Uterus (tissue), 2 donors: ENCODE data around the gene INHA.

Experiments
- CTCF ChIP-seq, 4 experiments: fragments of 200-600 bp in 2 of 4; fragments of 450-650 bp in 2 of 4; sonication (generic) in 2 of 4; IDR thresholded peaks; one replicate each; pipeline ENCODE4 v1.5.1; 2016 to 2019; ENCODE audit warnings: antibody characterized with exemption in 4 of 4, mild to moderate bottlenecking in 2 of 4, moderate library complexity in 1 of 4
- POLR2A ChIP-seq, 2 donors: fragments of 450-650 bp; IDR thresholded peaks; one replicate each; pipeline ENCODE4 v1.6.1; 2016; ENCODE audit warnings: antibody characterized with exemption in 2 of 2, mild to moderate bottlenecking in 1 of 2, moderate library complexity in 1 of 2

GRCh38 chr2:219555956-219556355, 16.2 kb upstream of the INHA start:
- TF ChIP-seq POLR2A (IDR thresholded peaks at IDR 0.05), result no peak
- TF ChIP-seq CTCF (IDR thresholded peaks at IDR 0.05), result no peak
